NCI-H226 (cell line): ENCODE data around the gene KRT2.
"Not testable (repeated sequence)": the region's sequence is repeated elsewhere in the genome, so short reads cannot be mapped to it uniquely, and the experiment has no call there.

Experiments
- DNase-seq: peaks from one replicate; pipeline ENCODE4 v3.0.0-alpha.2; 2015

KRT2 gene

GRCh38 chr12:52684431-52684830 lies 32.4 kb upstream of the KRT2 start:
- no peak for DNase-seq

GRCh38 chr12:52683575-52684300 lies 31.7 kb upstream of the KRT2 start:
- DNase-seq: no peak

- no peak for DNase-seq
Observed at GRCh38 chr12:52682938-52683574, 31.0 kb upstream of the KRT2 start.

- DNase-seq: no peak
Observed at GRCh38 chr12:52682381-52682660, 30.3 kb upstream of the KRT2 start.

GRCh38 chr12:52681526-52682380 lies 29.7 kb upstream of the KRT2 start:
- DNase-seq: no peak

GRCh38 chr12:52680363-52680762 lies 28.4 kb upstream of the KRT2 start, which contains the start of gene KRT1:
TSS of gene KRT1 (minus strand) at chr12:52680407. CDS start at chr12:52680348, 59 bp downstream.
- no peak for DNase-seq

GRCh38 chr12:52679875-52680274 lies 27.9 kb upstream of the KRT2 start:
- no peak for DNase-seq

GRCh38 chr12:52677671-52678070 lies 25.7 kb upstream of the KRT2 start:
- no peak for DNase-seq

- no peak for DNase-seq
Observed at GRCh38 chr12:52677126-52677525, 25.1 kb upstream of the KRT2 start.

GRCh38 chr12:52676163-52676562 lies 24.2 kb upstream of the KRT2 start:
- DNase-seq: no peak

GRCh38 chr12:52675301-52675701 lies 23.3 kb upstream of the KRT2 start:
- no peak for DNase-seq

GRCh38 chr12:52674433-52674775 lies 22.4 kb upstream of the KRT2 start:
- no peak for DNase-seq

GRCh38 chr12:52673713-52674432 lies 21.9 kb upstream of the KRT2 start:
- no peak for DNase-seq

- no peak for DNase-seq
Observed at GRCh38 chr12:52673217-52673616, 21.2 kb upstream of the KRT2 start.

- DNase-seq: peak; percentile 41
Observed at GRCh38 chr12:52672321-52672933, 20.4 kb upstream of the KRT2 start.

GRCh38 chr12:52670961-52671360 lies 18.9 kb upstream of the KRT2 start:
- peak; percentile 26 for DNase-seq

GRCh38 chr12:52670506-52670905 lies 18.5 kb upstream of the KRT2 start:
- no peak for DNase-seq

GRCh38 chr12:52669941-52670340 lies 17.9 kb upstream of the KRT2 start:
- DNase-seq: not testable (repeated sequence)

- DNase-seq: no peak
Observed at GRCh38 chr12:52669426-52669825, 17.4 kb upstream of the KRT2 start.

GRCh38 chr12:52667931-52668330 lies 15.9 kb upstream of the KRT2 start:
- DNase-seq: no peak

GRCh38 chr12:52667509-52667908 lies 15.5 kb upstream of the KRT2 start:
- DNase-seq: no peak

- DNase-seq: no peak
Observed at GRCh38 chr12:52666471-52666870, 14.5 kb upstream of the KRT2 start.

- no peak for DNase-seq
Observed at GRCh38 chr12:52663420-52663819, 11.4 kb upstream of the KRT2 start.
